GM23338 (cell line): ENCODE measurements around the gene ASPDH.

Experiments used
- CREB1 ChIP-seq: fragments of 250-450 bp; sonication (Bioruptor Pico); IDR thresholded peaks from 2 replicates; pipeline ENCODE4 v1.5.0; 2020; ENCODE audit warnings: low read depth, mild to moderate bottlenecking, moderate library complexity
- CTCF ChIP-seq, 2 experiments: fragments of 200-600 bp in 1 of 2; sonication (generic) in 1 of 2; conservative IDR thresholded peaks; 2 replicates each; pipeline versions ENCODE4 v1.5.1 to v1.6.1; 2016 to 2017; ENCODE audit warnings: antibody characterized with exemption in 2 of 2, low read depth in 2 of 2, mild to moderate bottlenecking in 2 of 2, moderate library complexity in 1 of 2
- ETS1 ChIP-seq: IDR thresholded peaks from 2 replicates; pipeline ENCODE4 v1.6.1; 2016; ENCODE audit warnings: antibody characterized with exemption
- EZH2 ChIP-seq: fragments of 200-600 bp; sonication (generic); IDR thresholded peaks from one replicate; pipeline ENCODE4 v1.8.0; 2017; ENCODE audit warnings: antibody characterized with exemption, mild to moderate bottlenecking, low read depth; ENCODE audit not compliant: unreplicated experiment
- EZH2phosphoT487 ChIP-seq: fragments of 200-600 bp; sonication (generic); IDR thresholded peaks from one replicate; pipeline ENCODE4 v1.8.1; 2018; ENCODE audit warnings: antibody characterized with exemption; ENCODE audit not compliant: unreplicated experiment
- JUNB ChIP-seq: IDR thresholded peaks from one replicate; pipeline ENCODE4 v1.6.1; 2016; ENCODE audit warnings: antibody characterized with exemption; ENCODE audit not compliant: unreplicated experiment
- POLR2AphosphoS5 ChIP-seq: IDR thresholded peaks from 2 replicates; pipeline ENCODE4 v1.6.1; 2016; ENCODE audit warnings: antibody characterized with exemption, low read depth
- REST ChIP-seq: IDR thresholded peaks from one replicate; pipeline ENCODE4 v1.6.1; 2018; ENCODE audit warnings: antibody characterized with exemption; ENCODE audit not compliant: unreplicated experiment
- STAT1 ChIP-seq: IDR thresholded peaks from one replicate; pipeline ENCODE4 v1.6.1; 2016; ENCODE audit warnings: antibody characterized with exemption; ENCODE audit not compliant: unreplicated experiment
- ZNF114 ChIP-seq: fragments of 250-450 bp; sonication (Bioruptor Pico); IDR thresholded peaks from 2 replicates; pipeline ENCODE4 v1.5.0; 2020; ENCODE audit warnings: mild to moderate bottlenecking, moderate library complexity
- ZNF331 ChIP-seq: fragments of 250-450 bp; sonication (Bioruptor Pico); IDR thresholded peaks from 2 replicates; pipeline ENCODE4 v1.5.0; 2020; ENCODE audit warnings: low read depth, mild to moderate bottlenecking, moderate library complexity

- TF ChIP-seq CTCF (conservative IDR thresholded peaks at IDR 0.05; ENCODE audit: low read depth in 2 of 2) (no peak), EZH2 (no peak), ZNF114 (CRISPR knock-in tag) (no peak), EZH2phosphoT487 (no peak), POLR2AphosphoS5 (no peak), REST (no peak), ETS1 (no peak), STAT1 (no peak), CREB1 (CRISPR knock-in tag) (no peak), JUNB (no peak), ZNF331 (CRISPR knock-in tag) (no peak)
Observed at GRCh38 chr19:50532952-50533351, 19.2 kb upstream of the ASPDH start.
